Activated CD8-positive, alpha-beta T cell treated with anti-CD3 and anti-CD28 coated beads, Interleukin-2, amount 10 ng/mL, durations not matched to agents 7 days and 5 days (primary cell): Measurements from ENCODE around the gene D2HGDH. TPM values are rescaled to one million over a fixed set of nuclear protein-coding genes. Genes with fewer than 3 reads are reported as not detected.

Experiments
- ATAC-seq: fragments of 150-1000 bp; cut with Tn5 transposase; one replicate; pipeline ENCODE4 v1.10.0; 2021; ENCODE audit warnings: moderate library complexity
- CTCF ChIA-PET: fragments of 350-600 bp; sonication (Branson Sonifier 250); formaldehyde crosslinking; loops from one replicate; lab custom pipeline; 2021; ENCODE audit warnings: antibody characterized with exemption; lab: Charles Lee
- POLR2A ChIA-PET: fragments of 350-600 bp; sonication (Branson Sonifier 250); formaldehyde crosslinking; loops from one replicate; lab custom pipeline; 2021; ENCODE audit warnings: antibody characterized with exemption; lab: Charles Lee
- DNase-seq: peaks from one replicate; pipeline ENCODE4 v3.0.0-alpha.2; 2020
- H3K27ac Mint-ChIP-seq: one replicate; pipeline ENCODE4 v1.8.0; 2021; ENCODE audit warnings: mild to moderate bottlenecking, mixed read lengths
- H3K27me3 Mint-ChIP-seq: one replicate; pipeline ENCODE4 v1.8.0; 2021; ENCODE audit warnings: low read depth, mixed read lengths
- H3K36me3 Mint-ChIP-seq: one replicate; pipeline ENCODE4 v1.8.0; 2021; ENCODE audit warnings: low read depth, mixed read lengths
- H3K4me1 Mint-ChIP-seq: one replicate; pipeline ENCODE4 v1.8.0; 2021; ENCODE audit warnings: low read depth, mixed read lengths
- H3K4me3 Mint-ChIP-seq: one replicate; pipeline ENCODE4 v1.8.0; 2021; ENCODE audit warnings: mild to moderate bottlenecking, mixed read lengths
- H3K9me3 Mint-ChIP-seq: one replicate; pipeline ENCODE4 v1.8.0; 2022; ENCODE audit warnings: mixed read lengths; ENCODE audit not compliant: insufficient read depth
- total RNA-seq, 2 experiments: library from RNA; stranded (reverse); gene quantifications; one replicate each; pipeline ENCODE4 v1.2.3, GENCODE V29; 2021

D2HGDH gene
- total RNA-seq, 2 experiments from 2014 or later = 26.3 to 28.0 TPM

- ChIA-PET CTCF (interaction anchor here (0.6 to 4.8 kb wide), 24 partner anchors 10 to 184 kb away, joined by 3 to 22 read pairs (median 4); partner anchors contain the start of genes ATG4B, D2HGDH and DTYMK), POLR2A (interaction anchor here (0.5 to 3.6 kb wide), 11 partner anchors 15 to 1678 kb away, joined by 3 to 31 read pairs (median 4); partner anchors contain the start of genes D2HGDH, DTYMK, HDLBP and NDUFA10)
- Mint-ChIP-seq H3K27ac (peak overlapping the region; percentile 81), H3K9me3 (no peaks in the 10 kb centered on the region), H3K4me3 (peak overlapping the region; percentile 86), H3K27me3 (no peaks in the 10 kb centered on the region), H3K4me1 (peaks cover 24% of the 10 kb centered on the region), H3K36me3 (peaks cover 28% of the 10 kb centered on the region)
- ATAC-seq (peak; percentile 80), DNase-seq (peak; percentile 92)
Measured at GRCh38 chr2:241702155-241703031, 32.0 kb upstream of the D2HGDH start.

GRCh38 chr2:241703032-241703604 is 31.3 kb upstream of the D2HGDH start:
- Mint-ChIP-seq H3K27ac (peak overlapping the region; percentile 81), H3K36me3 (peaks cover 33% of the 10 kb centered on the region), H3K27me3 (no peaks in the 10 kb centered on the region), H3K9me3 (no peaks in the 10 kb centered on the region), H3K4me3 (peak overlapping the region; percentile 86), H3K4me1 (peaks cover 24% of the 10 kb centered on the region)
- POLR2A ChIA-PET = interaction anchor here (1.1 to 3.6 kb wide), 3 partner anchors 15 to 60 kb away, joined by 3 to 31 read pairs (median 20); partner anchors contain the start of genes D2HGDH and DTYMK
- CTCF ChIA-PET = interaction anchor here (0.6 to 4.8 kb wide), 13 partner anchors 9 to 176 kb away, joined by 3 to 22 read pairs (median 4); partner anchors contain the start of gene D2HGDH
- no peak for DNase-seq
- no peak for ATAC-seq

GRCh38 chr2:241706537-241706936 is 27.9 kb upstream of the D2HGDH start:
- DNase-seq = no peak
- CTCF ChIA-PET = interaction anchor here (1.4 to 1.5 kb wide), 2 partner anchors 27 to 172 kb away, joined by 3 read pairs; partner anchors contain the start of gene D2HGDH
- H3K36me3 Mint-ChIP-seq = peaks cover 50% of the 10 kb centered on the region

GRCh38 chr2:241708879-241709278 is 25.6 kb upstream of the D2HGDH start:
- no peaks in the 10 kb centered on the region for H3K9me3 Mint-ChIP-seq
- peaks cover 2% of the 10 kb centered on the region for H3K4me1 Mint-ChIP-seq
- H3K27me3 Mint-ChIP-seq = no peaks in the 10 kb centered on the region
- ATAC-seq (no peak), DNase-seq (no peak)
- POLR2A ChIA-PET = interaction anchor here (0.7 kb wide), 1 partner anchor 389 kb away, joined by 7 read pairs; no protein-coding TSS in a partner anchor
- peaks cover 59% of the 10 kb centered on the region for H3K36me3 Mint-ChIP-seq
- CTCF ChIA-PET = no interaction called here
- no peak overlapping the region for H3K4me3 Mint-ChIP-seq
- H3K27ac Mint-ChIP-seq = peak overlapping the region; percentile 5

More at GRCh38 chr2:241706537-241706936, 27.9 kb upstream of the D2HGDH start:
- Mint-ChIP-seq H3K27me3 (no peaks in the 10 kb centered on the region), H3K9me3 (no peaks in the 10 kb centered on the region), H3K27ac (no peak overlapping the region), H3K4me1 (peaks cover 11% of the 10 kb centered on the region), H3K4me3 (no peak overlapping the region)
- POLR2A ChIA-PET = interaction anchor here (0.8 kb wide), 1 partner anchor 30 kb away, joined by 3 read pairs; no protein-coding TSS in a partner anchor
- no peak for ATAC-seq

- Mint-ChIP-seq H3K9me3 (no peaks in the 10 kb centered on the region), H3K36me3 (peaks cover 51% of the 10 kb centered on the region), H3K27ac (no peak overlapping the region), H3K4me3 (no peak overlapping the region), H3K27me3 (no peaks in the 10 kb centered on the region), H3K4me1 (no peaks in the 10 kb centered on the region)
- ChIA-PET POLR2A (no interaction called here), CTCF (interaction anchor here (1.2 kb wide), 1 partner anchor 13 kb away, joined by 3 read pairs; no protein-coding TSS in a partner anchor)
- ATAC-seq (no peak), DNase-seq (no peak)
Measured at GRCh38 chr2:241719093-241719492, 15.3 kb upstream of the D2HGDH start.

- ChIA-PET POLR2A (no interaction called here), CTCF (no interaction called here)
- Mint-ChIP-seq H3K4me1 (no peaks in the 10 kb centered on the region), H3K4me3 (no peak overlapping the region), H3K36me3 (peaks cover 51% of the 10 kb centered on the region), H3K27me3 (no peaks in the 10 kb centered on the region), H3K27ac (no peak overlapping the region), H3K9me3 (no peaks in the 10 kb centered on the region)
- ATAC-seq (no peak), DNase-seq (no peak)
Measured at GRCh38 chr2:241720099-241720498, 14.3 kb upstream of the D2HGDH start.

- DNase-seq (no peak), ATAC-seq (no peak)
- Mint-ChIP-seq H3K27ac (no peak overlapping the region), H3K9me3 (no peaks in the 10 kb centered on the region), H3K27me3 (no peaks in the 10 kb centered on the region), H3K4me1 (no peaks in the 10 kb centered on the region), H3K4me3 (no peak overlapping the region), H3K36me3 (peaks cover 51% of the 10 kb centered on the region)
- CTCF ChIA-PET = no interaction called here
- POLR2A ChIA-PET = no interaction called here
Measured at GRCh38 chr2:241720560-241720959, 13.9 kb upstream of the D2HGDH start.

GRCh38 chr2:241721852-241722251 is 12.6 kb upstream of the D2HGDH start:
- CTCF ChIA-PET = no interaction called here
- POLR2A ChIA-PET = no interaction called here
- ATAC-seq (no peak), DNase-seq (no peak)
- Mint-ChIP-seq H3K9me3 (no peaks in the 10 kb centered on the region), H3K27me3 (no peaks in the 10 kb centered on the region), H3K36me3 (peaks cover 46% of the 10 kb centered on the region), H3K4me1 (no peaks in the 10 kb centered on the region), H3K27ac (no peak overlapping the region), H3K4me3 (no peak overlapping the region)

- Mint-ChIP-seq H3K27me3 (no peaks in the 10 kb centered on the region), H3K36me3 (peaks cover 43% of the 10 kb centered on the region), H3K4me3 (no peak overlapping the region), H3K4me1 (no peaks in the 10 kb centered on the region), H3K27ac (no peak overlapping the region), H3K9me3 (no peaks in the 10 kb centered on the region)
- CTCF ChIA-PET = no interaction called here
- POLR2A ChIA-PET = no interaction called here
- ATAC-seq = no peak
- DNase-seq = no peak
Measured at GRCh38 chr2:241722896-241723454, 11.5 kb upstream of the D2HGDH start.

GRCh38 chr2:241724259-241724974 is 10.0 kb upstream of the D2HGDH start:
- POLR2A ChIA-PET = no interaction called here
- CTCF ChIA-PET = interaction anchor here (0.9 to 1.5 kb wide), 2 partner anchors 10 to 40 kb away, joined by 4 to 6 read pairs; partner anchors contain the start of gene D2HGDH
- H3K27ac Mint-ChIP-seq = no peak overlapping the region

More at GRCh38 chr2:241724259-241724974, 10.0 kb upstream of the D2HGDH start:
- Mint-ChIP-seq H3K9me3 (no peaks in the 10 kb centered on the region), H3K4me3 (no peak overlapping the region), H3K36me3 (peaks cover 41% of the 10 kb centered on the region), H3K27me3 (no peaks in the 10 kb centered on the region), H3K4me1 (no peaks in the 10 kb centered on the region)
- ATAC-seq = no peak
- no peak for DNase-seq
